ENCODE data around the gene CTNNA3.

CTNNA3 gene

GRCh38 chr10:66723608-66724400, 972.2 kb downstream of the CTNNA3 start:
- no peak overlapping the region for H3K27ac ChIP-seq (ENCODE audit: poor library complexity, severe bottlenecking)
- TF ChIP-seq, protein P1, sequence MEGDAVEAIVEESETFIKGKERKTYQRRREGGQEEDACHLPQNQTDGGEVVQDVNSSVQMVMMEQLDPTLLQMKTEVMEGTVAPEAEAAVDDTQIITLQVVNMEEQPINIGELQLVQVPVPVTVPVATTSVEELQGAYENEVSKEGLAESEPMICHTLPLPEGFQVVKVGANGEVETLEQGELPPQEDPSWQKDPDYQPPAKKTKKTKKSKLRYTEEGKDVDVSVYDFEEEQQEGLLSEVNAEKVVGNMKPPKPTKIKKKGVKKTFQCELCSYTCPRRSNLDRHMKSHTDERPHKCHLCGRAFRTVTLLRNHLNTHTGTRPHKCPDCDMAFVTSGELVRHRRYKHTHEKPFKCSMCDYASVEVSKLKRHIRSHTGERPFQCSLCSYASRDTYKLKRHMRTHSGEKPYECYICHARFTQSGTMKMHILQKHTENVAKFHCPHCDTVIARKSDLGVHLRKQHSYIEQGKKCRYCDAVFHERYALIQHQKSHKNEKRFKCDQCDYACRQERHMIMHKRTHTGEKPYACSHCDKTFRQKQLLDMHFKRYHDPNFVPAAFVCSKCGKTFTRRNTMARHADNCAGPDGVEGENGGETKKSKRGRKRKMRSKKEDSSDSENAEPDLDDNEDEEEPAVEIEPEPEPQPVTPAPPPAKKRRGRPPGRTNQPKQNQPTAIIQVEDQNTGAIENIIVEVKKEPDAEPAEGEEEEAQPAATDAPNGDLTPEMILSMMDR (IDR thresholded peaks at IDR 0.05; ENCODE audit: poor library complexity, severe bottlenecking) = no peak
- H3K4me3 ChIP-seq (ENCODE audit: severe bottlenecking) = no peak overlapping the region
- no peaks in the 10 kb centered on the region for H3K4me1 ChIP-seq (ENCODE audit: insufficient read depth, poor library complexity, severe bottlenecking)
- no peak for DNase-seq (ENCODE audit: low spot score)
- no peaks in the 10 kb centered on the region for H3K36me3 ChIP-seq (ENCODE audit: low read depth)
- ATAC-seq (ENCODE audit: low read depth) = no peak
- no peaks in the 10 kb centered on the region for H3K27me3 ChIP-seq (ENCODE audit: insufficient read depth, poor library complexity, severe bottlenecking)
- H3K9me3 ChIP-seq (ENCODE audit: severe bottlenecking) = no peaks in the 10 kb centered on the region

- peak; percentile 77 for ATAC-seq (ENCODE audit: low read depth)
- Histone ChIP-seq H3K27me3 (ENCODE audit: insufficient read depth, poor library complexity, severe bottlenecking) (no peaks in the 10 kb centered on the region), H3K27ac (ENCODE audit: poor library complexity, severe bottlenecking) (no peak overlapping the region), H3K4me1 (ENCODE audit: insufficient read depth, poor library complexity, severe bottlenecking) (no peaks in the 10 kb centered on the region), H3K9me3 (ENCODE audit: severe bottlenecking) (no peaks in the 10 kb centered on the region), H3K4me3 (ENCODE audit: severe bottlenecking) (no peak overlapping the region), H3K36me3 (ENCODE audit: low read depth) (no peaks in the 10 kb centered on the region)
- TF ChIP-seq, protein P1 (IDR thresholded peaks at IDR 0.05; ENCODE audit: poor library complexity, severe bottlenecking) = no peak
- DNase-seq (ENCODE audit: low spot score) = no peak
These were observed 976.5 kb downstream of the CTNNA3 start for GRCh38 chr10:66719483-66719882.

- no peak overlapping the region for H3K4me3 ChIP-seq (ENCODE audit: severe bottlenecking)
- DNase-seq (ENCODE audit: low spot score) = no peak
- TF ChIP-seq, protein P1 (IDR thresholded peaks at IDR 0.05; ENCODE audit: poor library complexity, severe bottlenecking) = no peak
- ATAC-seq (ENCODE audit: low read depth) = no peak
- H3K36me3 ChIP-seq (ENCODE audit: low read depth) = no peaks in the 10 kb centered on the region
- H3K27ac ChIP-seq (ENCODE audit: poor library complexity, severe bottlenecking) = no peak overlapping the region
- H3K4me1 ChIP-seq (ENCODE audit: insufficient read depth, poor library complexity, severe bottlenecking) = no peaks in the 10 kb centered on the region
- H3K27me3 ChIP-seq (ENCODE audit: insufficient read depth, poor library complexity, severe bottlenecking) = no peaks in the 10 kb centered on the region
- H3K9me3 ChIP-seq (ENCODE audit: severe bottlenecking) = no peaks in the 10 kb centered on the region
These were observed 978.6 kb downstream of the CTNNA3 start for GRCh38 chr10:66717231-66717981.

GRCh38 chr10:66714741-66715140, 981.3 kb downstream of the CTNNA3 start:
- Histone ChIP-seq H3K4me1 (ENCODE audit: insufficient read depth, poor library complexity, severe bottlenecking) (no peaks in the 10 kb centered on the region), H3K36me3 (ENCODE audit: low read depth) (no peaks in the 10 kb centered on the region), H3K27me3 (ENCODE audit: insufficient read depth, poor library complexity, severe bottlenecking) (no peaks in the 10 kb centered on the region), H3K4me3 (ENCODE audit: severe bottlenecking) (no peak overlapping the region), H3K27ac (ENCODE audit: poor library complexity, severe bottlenecking) (peak overlapping the region; percentile 20), H3K9me3 (ENCODE audit: severe bottlenecking) (no peaks in the 10 kb centered on the region)
- DNase-seq (ENCODE audit: low spot score) (no peak), ATAC-seq (ENCODE audit: low read depth) (peak; percentile 55; the same call in 2 of the 3 replicates)
- TF ChIP-seq, protein P1 (IDR thresholded peaks at IDR 0.05; ENCODE audit: poor library complexity, severe bottlenecking) = no peak
